ENCODE measurements around the gene RBP4. TPM values are rescaled to one million over a fixed set of nuclear protein-coding genes. Genes with fewer than 3 reads are reported as not detected.

Gene RBP4
- not detected in 2 replicates for total RNA-seq

DNA sequence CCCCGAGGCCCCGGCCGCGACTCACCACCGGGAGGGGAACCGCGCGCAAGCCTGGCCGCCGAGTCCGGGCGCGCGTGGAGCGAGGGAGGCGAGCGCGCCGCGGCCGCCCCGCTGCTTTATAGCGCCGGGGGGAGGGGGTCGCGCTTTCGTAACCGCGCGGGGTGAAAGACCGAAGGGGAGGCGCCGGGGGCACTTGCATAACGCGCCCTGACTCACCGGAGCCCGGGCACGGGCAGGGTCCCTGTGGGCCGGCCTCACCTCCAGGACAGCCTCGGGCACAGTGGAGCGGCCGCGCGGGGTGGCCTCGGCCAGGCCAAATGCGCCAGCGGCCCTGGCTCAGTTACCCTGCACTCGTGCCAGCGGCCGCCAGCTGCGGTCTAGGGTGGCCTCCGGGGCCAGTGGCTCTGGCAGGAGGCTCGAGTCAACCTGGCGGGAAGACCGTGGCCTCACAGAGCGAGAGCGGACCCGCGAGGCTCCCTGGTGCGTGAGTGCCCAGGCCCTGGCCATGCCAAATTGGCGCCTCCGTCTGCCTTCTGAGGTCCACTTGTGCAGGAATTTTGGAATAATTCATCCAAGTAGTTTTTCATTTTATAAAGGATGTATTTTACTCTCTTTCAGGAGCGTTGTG, at the start of gene RBP4:
Gene RBP4 (minus strand): TSS at position 90 of the 628 bp plus-strand sequence. CDS start 207 bp downstream, outside the sequence.
- Mint-ChIP-seq H3K27ac (no peak within 1 kb of the TSS), H3K27me3 (ENCODE audit: low read depth) (peaks cover 50% of the 10 kb centered on the region), H3K4me1 (ENCODE audit: low read depth) (no peaks in the 10 kb centered on the region), H3K4me3 (ENCODE audit: low read depth) (no peak within 1 kb of the TSS), H3K9me3 (no peaks in the 10 kb centered on the region), H3K36me3 (ENCODE audit: low read depth) (no peaks in the 10 kb centered on the region)
- intact Hi-C loops (cut with micrococcal nuclease): no loop called here
- DNase-seq (ENCODE audit: low spot score): no peak

DNA sequence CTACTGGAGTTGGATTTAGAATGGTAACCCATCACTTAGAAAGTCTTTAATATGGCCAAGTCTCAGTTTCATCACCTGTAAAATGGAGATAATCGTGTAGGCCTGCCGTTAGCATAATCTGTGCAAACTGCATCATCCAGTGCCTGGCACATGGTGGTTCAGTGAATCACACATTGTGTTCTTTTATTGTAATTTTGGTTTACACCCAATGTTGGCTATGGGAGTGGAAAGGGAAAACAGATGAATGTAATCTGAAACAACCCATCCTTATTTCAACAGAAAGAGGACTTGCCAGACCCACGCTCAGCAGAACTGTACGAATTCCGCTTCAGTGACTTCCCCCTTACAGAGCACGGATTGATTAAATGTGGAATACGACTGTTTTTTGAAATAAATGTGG, 38.8 kb upstream of the RBP4 start:
- H3K27ac Mint-ChIP-seq: no peak overlapping the region
- H3K9me3 Mint-ChIP-seq: no peaks in the 10 kb centered on the region
- intact Hi-C loops (cut with micrococcal nuclease): no loop called here
- no peaks in the 10 kb centered on the region for H3K4me1 Mint-ChIP-seq (ENCODE audit: low read depth)
- H3K36me3 Mint-ChIP-seq (ENCODE audit: low read depth): no peaks in the 10 kb centered on the region
- H3K4me3 Mint-ChIP-seq (ENCODE audit: low read depth): no peak overlapping the region
- no peak for DNase-seq (ENCODE audit: low spot score)
- peaks cover 12% of the 10 kb centered on the region for H3K27me3 Mint-ChIP-seq (ENCODE audit: low read depth)

DNA sequence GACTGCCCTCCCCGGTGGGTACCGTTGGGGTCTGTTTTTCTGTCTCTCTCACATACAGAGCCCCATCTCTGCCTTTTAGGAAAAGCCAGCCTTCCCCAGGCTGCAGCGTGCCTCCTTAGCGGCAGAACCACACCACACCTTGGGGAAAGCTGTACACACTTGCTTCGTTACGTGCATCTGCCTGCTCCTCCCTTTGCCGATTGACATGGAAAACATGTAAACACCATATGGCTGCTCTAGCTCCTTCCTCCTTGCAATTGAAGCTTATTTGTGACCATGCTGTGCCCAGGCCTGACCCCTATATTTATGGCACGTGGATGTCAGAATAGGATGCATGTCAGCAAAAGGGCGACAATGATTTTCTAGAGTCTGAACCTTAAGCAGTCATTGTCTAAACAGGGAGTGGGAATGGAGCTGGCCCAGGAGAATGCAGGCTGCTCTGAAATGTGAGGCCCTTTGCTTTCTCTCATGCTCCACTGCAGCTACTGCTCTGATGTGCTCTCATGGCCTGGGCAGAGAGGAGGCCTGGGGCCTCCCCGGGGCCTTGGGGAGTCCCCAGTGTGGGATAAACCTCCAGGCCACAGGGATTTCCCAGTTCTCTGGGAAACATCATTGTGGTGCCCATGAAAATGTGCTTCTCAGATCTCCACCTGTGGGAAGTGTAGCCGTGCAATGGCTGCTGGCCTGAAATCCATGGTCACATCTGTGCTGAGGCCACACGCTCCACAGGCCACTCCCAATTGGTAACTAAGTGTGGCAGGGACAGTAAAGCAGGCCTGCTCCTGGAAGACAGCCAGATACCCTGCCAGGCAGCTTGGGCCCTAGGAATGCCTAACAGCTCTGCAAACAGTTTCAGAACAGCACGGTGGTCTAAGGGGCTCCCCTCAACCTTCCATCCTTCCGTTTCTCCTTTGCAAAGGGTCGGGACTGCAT, 29.9 kb upstream of the RBP4 start:
- intact Hi-C loops (cut with micrococcal nuclease): no loop called here
- no peak for DNase-seq (ENCODE audit: low spot score)
- Mint-ChIP-seq H3K36me3 (ENCODE audit: low read depth) (no peaks in the 10 kb centered on the region), H3K27me3 (ENCODE audit: low read depth) (no peaks in the 10 kb centered on the region), H3K9me3 (no peaks in the 10 kb centered on the region), H3K27ac (no peak overlapping the region), H3K4me3 (ENCODE audit: low read depth) (no peak overlapping the region), H3K4me1 (ENCODE audit: low read depth) (no peaks in the 10 kb centered on the region)

DNA sequence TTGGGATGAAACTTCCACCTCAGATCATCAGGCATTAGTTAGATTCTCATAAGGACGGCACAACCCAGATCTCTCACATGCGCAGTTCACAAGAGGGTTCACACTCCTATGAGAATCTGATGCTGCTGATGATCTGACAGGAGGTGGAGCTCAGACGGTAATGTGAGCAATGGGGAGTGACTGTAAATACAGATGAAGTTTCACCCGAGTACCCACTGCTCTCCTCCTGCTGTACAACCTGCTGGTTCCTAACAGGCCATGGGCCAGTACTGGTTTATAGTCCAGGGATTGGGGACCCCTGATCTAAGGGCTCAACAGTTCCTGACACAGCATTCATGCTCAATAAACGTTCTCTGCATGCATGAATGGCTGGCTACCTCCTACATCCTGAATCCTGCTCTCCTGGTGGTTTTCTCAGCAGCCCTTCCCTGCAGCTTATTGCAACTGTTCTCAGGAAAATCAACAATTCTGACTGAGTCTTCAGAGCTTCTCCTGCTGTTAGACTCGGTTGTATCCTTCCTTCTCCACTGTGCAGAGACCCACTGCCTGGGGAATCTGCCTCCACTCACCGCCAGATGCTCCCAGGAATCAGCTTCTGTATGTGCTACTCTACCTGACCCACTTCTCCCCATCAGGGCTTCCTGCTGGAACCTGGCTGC, 28.7 kb upstream of the RBP4 start:
- no peak overlapping the region for H3K27ac Mint-ChIP-seq
- H3K9me3 Mint-ChIP-seq: no peaks in the 10 kb centered on the region
- no peak overlapping the region for H3K4me3 Mint-ChIP-seq (ENCODE audit: low read depth)
- peaks cover 3% of the 10 kb centered on the region for H3K27me3 Mint-ChIP-seq (ENCODE audit: low read depth)
- no peaks in the 10 kb centered on the region for H3K4me1 Mint-ChIP-seq (ENCODE audit: low read depth)
- intact Hi-C loops (cut with micrococcal nuclease): no loop called here
- H3K36me3 Mint-ChIP-seq (ENCODE audit: low read depth): no peaks in the 10 kb centered on the region
- no peak for DNase-seq (ENCODE audit: low spot score)

DNA sequence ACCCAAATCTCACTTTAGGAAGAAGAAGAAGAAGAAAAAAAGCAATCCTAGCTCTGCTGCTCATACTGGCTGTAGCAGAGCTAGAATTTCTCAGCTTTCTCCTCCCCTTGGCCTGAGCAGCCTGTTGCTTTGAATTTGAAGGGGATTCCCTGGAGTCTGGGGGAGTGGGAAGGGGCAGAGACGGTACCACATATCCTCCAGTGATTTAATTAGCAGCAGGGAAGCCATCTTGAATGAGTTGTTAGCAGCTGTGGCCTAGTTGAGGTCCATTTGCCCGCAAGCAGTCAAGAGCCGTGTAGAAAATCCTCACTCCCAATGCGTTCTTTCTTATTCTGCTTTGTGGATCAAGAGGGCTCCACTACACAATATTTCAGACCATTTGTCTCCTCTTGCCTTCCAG, 27.8 kb upstream of the RBP4 start:
- DNase-seq (ENCODE audit: low spot score): no peak
- H3K4me1 Mint-ChIP-seq (ENCODE audit: low read depth): no peaks in the 10 kb centered on the region
- intact Hi-C loops (cut with micrococcal nuclease): no loop called here
- H3K27me3 Mint-ChIP-seq (ENCODE audit: low read depth): peaks cover 4% of the 10 kb centered on the region
- H3K9me3 Mint-ChIP-seq: no peaks in the 10 kb centered on the region
- no peak overlapping the region for H3K27ac Mint-ChIP-seq
- no peaks in the 10 kb centered on the region for H3K36me3 Mint-ChIP-seq (ENCODE audit: low read depth)
- H3K4me3 Mint-ChIP-seq (ENCODE audit: low read depth): no peak overlapping the region

DNA sequence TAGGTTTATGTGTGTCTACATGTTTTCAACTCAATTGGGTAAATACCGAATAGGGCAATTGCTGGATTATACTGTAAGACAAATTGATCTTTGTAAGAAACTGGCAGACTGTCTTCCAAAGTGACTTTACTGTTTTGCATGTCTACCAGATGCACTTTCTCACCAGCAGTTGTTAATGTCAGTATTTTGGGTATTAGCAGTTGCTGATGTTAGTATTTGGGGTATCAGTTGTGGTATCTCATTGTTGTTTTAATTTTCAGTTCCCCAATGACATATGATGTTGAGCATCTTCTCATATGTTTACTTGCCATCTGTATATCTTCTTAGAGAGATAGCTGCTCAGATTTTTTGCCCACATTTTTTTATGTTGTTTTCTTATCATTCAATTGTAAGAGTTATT, 21.9 kb upstream of the RBP4 start:
- H3K36me3 Mint-ChIP-seq (ENCODE audit: low read depth): no peaks in the 10 kb centered on the region
- no peak overlapping the region for H3K4me3 Mint-ChIP-seq (ENCODE audit: low read depth)
- H3K27ac Mint-ChIP-seq: no peak overlapping the region
- H3K9me3 Mint-ChIP-seq: no peaks in the 10 kb centered on the region
- no peak for DNase-seq (ENCODE audit: low spot score)
- intact Hi-C loops (cut with micrococcal nuclease): no loop called here
- no peaks in the 10 kb centered on the region for H3K4me1 Mint-ChIP-seq (ENCODE audit: low read depth)
- peaks cover 13% of the 10 kb centered on the region for H3K27me3 Mint-ChIP-seq (ENCODE audit: low read depth)

DNA sequence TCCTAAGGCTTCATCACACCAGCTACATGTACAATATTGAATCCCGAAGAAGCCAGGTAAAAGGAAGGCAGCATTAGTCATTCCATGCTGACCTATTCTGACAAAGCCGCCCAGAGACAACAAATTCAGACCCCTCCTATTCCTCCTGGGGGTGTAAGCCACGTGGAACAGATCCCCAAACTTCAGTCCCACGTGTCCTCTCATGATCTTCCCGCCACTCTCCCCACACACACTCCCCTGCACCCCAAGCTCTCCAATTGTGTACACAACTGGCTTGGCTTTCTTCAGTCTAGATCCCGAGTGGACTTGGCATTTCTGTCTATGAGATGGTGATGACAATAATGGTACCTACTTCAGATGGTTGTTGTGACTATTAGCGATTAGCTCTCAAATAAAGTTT, 19.9 kb upstream of the RBP4 start:
- Mint-ChIP-seq H3K27ac (no peak overlapping the region), H3K36me3 (ENCODE audit: low read depth) (no peaks in the 10 kb centered on the region), H3K27me3 (ENCODE audit: low read depth) (peaks cover 13% of the 10 kb centered on the region), H3K9me3 (no peaks in the 10 kb centered on the region), H3K4me3 (ENCODE audit: low read depth) (no peak overlapping the region), H3K4me1 (ENCODE audit: low read depth) (no peaks in the 10 kb centered on the region)
- intact Hi-C loops (cut with micrococcal nuclease): no loop called here
- no peak for DNase-seq (ENCODE audit: low spot score)

DNA sequence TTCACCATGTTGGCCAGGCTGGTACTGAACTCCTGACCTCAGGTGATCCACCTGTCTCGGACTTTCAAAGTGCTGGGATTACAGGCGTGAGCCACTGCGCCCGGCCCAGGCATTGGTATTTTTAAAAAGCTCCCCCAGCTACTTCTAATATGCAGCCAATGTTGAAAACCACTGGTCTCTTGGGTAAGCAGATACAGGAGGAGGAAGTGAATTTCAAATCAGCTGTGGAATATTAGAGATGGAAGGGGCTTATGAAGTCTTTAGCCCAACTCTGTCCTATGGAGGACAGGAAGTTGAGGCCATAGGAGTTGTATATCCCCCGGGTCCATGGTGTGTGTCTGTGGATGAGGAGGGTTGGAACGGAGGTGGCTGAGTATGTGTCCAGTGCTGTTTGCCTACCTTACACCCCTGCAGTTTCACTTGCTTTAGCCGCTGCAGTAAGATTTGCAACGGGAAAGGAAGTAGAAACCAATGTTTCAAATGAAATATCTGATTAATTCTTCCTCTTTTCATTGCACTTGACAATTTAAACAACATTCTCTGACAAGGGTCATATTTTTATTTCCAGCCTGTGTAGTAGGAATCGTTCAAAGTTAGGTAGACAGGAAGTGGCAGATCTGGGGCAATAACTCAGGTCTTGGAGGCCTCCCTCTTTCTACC, 14.7 kb upstream of the RBP4 start:
- Mint-ChIP-seq H3K27me3 (ENCODE audit: low read depth) (peaks cover 3% of the 10 kb centered on the region), H3K27ac (no peak overlapping the region), H3K4me1 (ENCODE audit: low read depth) (no peaks in the 10 kb centered on the region), H3K9me3 (no peaks in the 10 kb centered on the region), H3K36me3 (ENCODE audit: low read depth) (no peaks in the 10 kb centered on the region), H3K4me3 (ENCODE audit: low read depth) (no peak overlapping the region)
- DNase-seq (ENCODE audit: low spot score): no peak
- intact Hi-C loops (cut with micrococcal nuclease): no loop called here

DNA sequence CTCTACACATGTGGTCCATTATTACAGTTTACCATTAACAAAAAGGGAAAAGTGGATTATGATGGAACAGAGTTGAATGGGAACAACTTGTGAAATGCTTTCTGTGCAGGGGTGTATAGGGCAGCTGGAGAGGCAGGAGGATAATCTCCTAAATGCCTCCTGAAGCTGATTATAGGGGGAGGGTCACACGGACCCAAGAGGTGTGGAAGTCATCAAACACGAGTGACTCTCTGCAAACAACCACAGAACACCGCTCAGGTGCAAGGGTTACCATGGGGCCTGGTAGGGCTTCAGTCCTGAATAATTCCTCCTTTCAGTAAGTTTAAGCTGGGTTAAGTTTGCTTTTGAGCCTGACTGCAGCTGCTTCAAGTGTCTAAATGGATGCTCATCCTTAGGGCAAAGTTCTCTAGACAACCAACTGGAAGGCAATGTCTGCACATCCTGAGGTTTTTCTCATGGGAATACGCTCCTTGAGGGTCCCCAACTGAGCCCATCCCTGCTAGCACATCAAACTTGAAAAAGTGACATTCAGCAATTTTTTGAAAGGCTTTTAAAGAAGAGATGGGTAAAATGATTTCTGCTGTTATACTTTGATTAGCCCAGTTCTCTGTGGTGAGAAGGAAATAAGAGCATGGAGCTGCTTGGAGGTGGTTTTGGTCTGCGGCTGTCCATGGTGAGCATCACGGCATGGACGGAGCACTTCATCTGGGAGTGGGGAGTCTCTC, 13.2 kb upstream of the RBP4 start:
- Mint-ChIP-seq H3K36me3 (ENCODE audit: low read depth) (no peaks in the 10 kb centered on the region), H3K9me3 (no peaks in the 10 kb centered on the region), H3K4me3 (ENCODE audit: low read depth) (no peak overlapping the region), H3K4me1 (ENCODE audit: low read depth) (no peaks in the 10 kb centered on the region), H3K27ac (no peak overlapping the region), H3K27me3 (ENCODE audit: low read depth) (peaks cover 1% of the 10 kb centered on the region)
- intact Hi-C loops (cut with micrococcal nuclease): no loop called here
- DNase-seq (ENCODE audit: low spot score): no peak

DNA sequence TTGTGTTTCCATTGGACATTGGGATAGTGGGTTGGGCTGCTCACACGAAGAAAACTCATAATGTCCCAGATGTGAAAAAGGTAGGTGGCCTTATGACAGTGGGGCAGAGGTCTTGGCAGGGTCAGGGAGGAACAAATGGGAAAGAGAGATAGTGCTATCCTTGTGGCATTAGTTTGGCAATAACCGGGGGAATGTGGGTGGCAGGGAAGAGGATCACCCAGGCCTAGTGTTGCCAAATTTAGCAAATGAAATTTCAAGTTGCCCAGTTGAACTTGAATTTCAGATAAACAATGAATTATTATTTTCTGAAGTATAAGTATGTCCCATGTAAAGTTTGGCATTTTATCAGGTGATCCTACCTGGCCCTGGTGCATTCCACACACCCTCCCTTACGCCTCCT, 12.1 kb upstream of the RBP4 start:
- no peaks in the 10 kb centered on the region for H3K9me3 Mint-ChIP-seq

DNA sequence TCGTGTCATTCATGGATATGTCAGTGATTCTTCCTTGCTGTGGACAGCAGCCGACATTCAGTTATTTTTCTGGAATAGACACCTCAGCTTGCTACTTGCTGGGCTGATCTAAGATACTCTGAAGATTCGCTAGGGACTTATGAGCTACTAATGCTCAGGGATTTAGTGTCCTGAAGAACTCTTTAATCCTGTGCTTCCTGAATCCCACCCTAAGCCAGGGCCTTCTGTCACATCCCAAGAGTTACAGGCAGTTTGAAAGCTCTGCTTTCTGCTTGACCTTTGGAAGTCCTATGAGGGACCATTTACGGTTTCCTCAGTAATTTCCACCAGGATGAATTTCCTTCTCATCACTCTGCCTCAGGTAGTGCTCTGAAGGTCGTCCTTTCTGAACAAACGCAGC, 11.3 kb upstream of the RBP4 start, which contains the start of gene PDE6C:
Gene PDE6C (plus strand): TSS at position 227 of the 400 bp plus-strand sequence. CDS start 189 bp downstream, outside the sequence.
- intact Hi-C loops (cut with micrococcal nuclease): no loop called here
- Mint-ChIP-seq H3K27ac (no peak within 1 kb of the TSS), H3K4me1 (ENCODE audit: low read depth) (no peaks in the 10 kb centered on the region), H3K9me3 (no peaks in the 10 kb centered on the region), H3K36me3 (ENCODE audit: low read depth) (no peaks in the 10 kb centered on the region), H3K27me3 (ENCODE audit: low read depth) (peaks cover 6% of the 10 kb centered on the region), H3K4me3 (ENCODE audit: low read depth) (no peak within 1 kb of the TSS)
- DNase-seq (ENCODE audit: low spot score): no peak

More for the DNA sequence above, 12.1 kb upstream of the RBP4 start:
- Mint-ChIP-seq H3K4me3 (ENCODE audit: low read depth) (no peak overlapping the region), H3K27me3 (ENCODE audit: low read depth) (peaks cover 6% of the 10 kb centered on the region), H3K27ac (no peak overlapping the region), H3K36me3 (ENCODE audit: low read depth) (no peaks in the 10 kb centered on the region), H3K4me1 (ENCODE audit: low read depth) (no peaks in the 10 kb centered on the region)
- no peak for DNase-seq (ENCODE audit: low spot score)
- intact Hi-C loops (cut with micrococcal nuclease): no loop called here

DNA sequence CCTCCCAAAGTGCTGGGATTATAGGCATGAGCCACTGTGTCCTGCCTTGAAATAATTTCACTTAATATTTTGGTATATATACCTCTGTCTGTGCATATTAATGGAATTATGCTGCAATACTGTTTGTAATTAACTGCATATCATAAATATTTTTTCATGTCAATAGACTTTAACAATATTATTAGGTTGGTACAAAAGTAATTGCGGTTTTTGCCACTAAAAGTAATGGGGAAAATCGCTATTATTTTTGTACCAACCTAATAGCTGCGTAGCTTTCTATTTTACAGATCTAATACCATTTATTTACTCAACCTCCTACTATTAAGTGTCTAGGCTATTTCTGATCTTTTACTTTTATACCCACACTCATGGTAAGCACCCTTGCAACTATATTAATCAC, 7.4 kb upstream of the RBP4 start:
- no peak overlapping the region for H3K27ac Mint-ChIP-seq
- no peaks in the 10 kb centered on the region for H3K36me3 Mint-ChIP-seq (ENCODE audit: low read depth)
- H3K27me3 Mint-ChIP-seq (ENCODE audit: low read depth): peaks cover 16% of the 10 kb centered on the region
- no peaks in the 10 kb centered on the region for H3K9me3 Mint-ChIP-seq
- H3K4me1 Mint-ChIP-seq (ENCODE audit: low read depth): no peaks in the 10 kb centered on the region
- intact Hi-C loops (cut with micrococcal nuclease): no loop called here
- no peak for DNase-seq (ENCODE audit: low spot score)
- H3K4me3 Mint-ChIP-seq (ENCODE audit: low read depth): no peak overlapping the region
